Lung (tissue), 12 donors: ENCODE measurements around the gene FARSA. TPM values are rescaled to one million over a fixed set of nuclear protein-coding genes. Genes with fewer than 3 reads are reported as not detected.
"Not testable (repeated sequence)": the region's sequence is repeated elsewhere in the genome, so short reads cannot be mapped to it uniquely, and the experiment has no call there.

Source experiments
- ATAC-seq: fragments of 200-7000 bp; cut with Tn5 transposase; one replicate; pipeline ENCODE4 v1.9.1; 2020; ENCODE audit warnings: moderate number of reproducible peaks; ENCODE audit not compliant: insufficient read depth, low FRiP score
- DNase-seq, 3 donors: peaks; one replicate each; pipeline ENCODE4 v3.0.0-alpha.2; 2013 to 2017
- H3K27ac ChIP-seq, 2 donors: one replicate each; pipeline ENCODE4 v1.5.1; 2013; ENCODE audit warnings: mild to moderate bottlenecking in 2 of 2, moderate library complexity in 2 of 2, control low read depth in 1 of 2, inconsistent platforms in 1 of 2, low read depth in 1 of 2, low read length in 1 of 2
- H3K27me3 ChIP-seq, 3 donors: one replicate each; pipeline ENCODE4 v1.5.1; 2013; ENCODE audit warnings: low read length in 2 of 3; ENCODE audit not compliant: control insufficient read depth in 3 of 3, insufficient read depth in 3 of 3
- H3K36me3 ChIP-seq, 4 donors: one replicate each; pipeline ENCODE4 v1.5.1; 2013; ENCODE audit warnings: low read length in 4 of 4, mild to moderate bottlenecking in 1 of 4, moderate library complexity in 1 of 4; ENCODE audit not compliant: control insufficient read depth in 4 of 4, insufficient read depth in 4 of 4
- H3K4me1 ChIP-seq, 5 donors: one replicate each; pipeline ENCODE4 v1.5.1; 2013; ENCODE audit warnings: low read length in 5 of 5, mild to moderate bottlenecking in 2 of 5, moderate library complexity in 1 of 5; ENCODE audit not compliant: control insufficient read depth in 5 of 5, insufficient read depth in 5 of 5
- H3K4me3 ChIP-seq: one replicate; pipeline ENCODE4 v1.5.1; 2013; ENCODE audit warnings: mild to moderate bottlenecking, control low read depth, moderate library complexity
- H3K9ac ChIP-seq, 2 donors: one replicate each; pipeline ENCODE4 v1.5.1; 2013; ENCODE audit warnings: low read length in 2 of 2, control low read depth in 1 of 2; ENCODE audit not compliant: insufficient read depth in 1 of 2
- H3K9me3 ChIP-seq, 4 donors: one replicate each; pipeline ENCODE4 v1.5.1; 2013; ENCODE audit warnings: low read length in 3 of 4, mild to moderate bottlenecking in 1 of 4, moderate library complexity in 1 of 4; ENCODE audit not compliant: control insufficient read depth in 4 of 4, insufficient read depth in 3 of 4
- CTCF ChIP-seq: IDR thresholded peaks from 2 replicates; pipeline ENCODE4 v1.5.1; 2012; ENCODE audit warnings: mild to moderate bottlenecking; ENCODE audit errors: control extremely low read depth, extremely low read depth
- WGBS, 2 donors: extraction: QIAGEN DNeasy Blood & Tissue Kit; methylation state at CpG; one replicate each; pipeline ENCODE4 v1.1.7; 2013; 5-methylcytosine and 5-hydroxymethylcytosine counted together
- polyA plus RNA-seq, 2 donors: library from polyadenylated mRNA; stranded (reverse); fragments of 200-250 nt; gene quantifications; one replicate each; pipeline ENCODE4 v1.2.1, GENCODE V29; 2013
- total RNA-seq, 2 donors: library from RNA; depleted of rRNA in 1 of 2; stranded (reverse); fragments of >200 nt in 1 of 2; gene quantifications; one replicate each; pipeline ENCODE4 v1.2.1, GENCODE V29; 2014 to 2021
- donor health status: control.
- donor health status: control.
- donor health status: Bipolar disorder and iron deficiency.
- donor health status: healthy.
- donor health status: DM: yes; HTN: yes; CAD: no.

The FARSA gene
- total and polyA plus RNA-seq, 4 donors: 27.8 to 72.1 (median 52.8) TPM

DNA sequence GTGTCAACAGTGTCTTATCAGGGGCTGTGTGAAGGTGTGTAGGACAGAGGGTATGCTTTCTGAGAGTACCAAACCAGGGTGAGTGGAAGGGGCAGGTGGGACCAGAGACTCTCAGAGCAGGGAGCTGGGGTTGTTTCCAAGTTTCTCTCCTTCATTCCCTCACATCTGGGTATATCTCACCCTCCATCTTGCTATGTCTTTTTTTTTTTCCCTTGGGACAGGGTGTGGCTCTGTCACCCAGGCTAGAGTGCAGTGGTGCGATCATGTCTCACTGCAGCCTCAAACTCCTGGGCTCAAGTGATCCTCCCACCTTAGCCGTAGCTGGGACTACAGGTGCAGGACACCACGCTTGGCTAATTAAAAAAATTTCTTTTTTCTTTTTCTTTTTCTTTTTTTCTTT, 46.5 kb upstream of the FARSA start:
- H3K4me1 ChIP-seq: peaks cover 0 to 8% (median 3%) of the 10 kb centered on the region in 5 donors
- DNase-seq (no peak), ATAC-seq (no peak)
- no peak overlapping the region for H3K4me3 ChIP-seq
- no peaks in the 10 kb centered on the region for H3K36me3 ChIP-seq
- H3K27me3 ChIP-seq: no peaks in the 10 kb centered on the region
- TF ChIP-seq CTCF: no peak
- H3K9me3 ChIP-seq: no peaks in the 10 kb centered on the region
- no peak overlapping the region for H3K9ac ChIP-seq
- WGBS, 2 donors: 91 to 95% methylated on average over 3 of the region's 3 CpGs
- no peak overlapping the region for H3K27ac ChIP-seq

- not testable (repeated sequence) for H3K27ac ChIP-seq, DNase-seq, ATAC-seq, H3K9ac ChIP-seq, H3K36me3 ChIP-seq, H3K27me3 ChIP-seq, H3K4me3 ChIP-seq, H3K9me3 ChIP-seq, H3K4me1 ChIP-seq
- WGBS, 2 donors: 82 to 91% methylated on average over 7 of the region's 7 CpGs
Measured at GRCh38 chr19:12976109-12976508, 42.6 kb upstream of the FARSA start.

DNA sequence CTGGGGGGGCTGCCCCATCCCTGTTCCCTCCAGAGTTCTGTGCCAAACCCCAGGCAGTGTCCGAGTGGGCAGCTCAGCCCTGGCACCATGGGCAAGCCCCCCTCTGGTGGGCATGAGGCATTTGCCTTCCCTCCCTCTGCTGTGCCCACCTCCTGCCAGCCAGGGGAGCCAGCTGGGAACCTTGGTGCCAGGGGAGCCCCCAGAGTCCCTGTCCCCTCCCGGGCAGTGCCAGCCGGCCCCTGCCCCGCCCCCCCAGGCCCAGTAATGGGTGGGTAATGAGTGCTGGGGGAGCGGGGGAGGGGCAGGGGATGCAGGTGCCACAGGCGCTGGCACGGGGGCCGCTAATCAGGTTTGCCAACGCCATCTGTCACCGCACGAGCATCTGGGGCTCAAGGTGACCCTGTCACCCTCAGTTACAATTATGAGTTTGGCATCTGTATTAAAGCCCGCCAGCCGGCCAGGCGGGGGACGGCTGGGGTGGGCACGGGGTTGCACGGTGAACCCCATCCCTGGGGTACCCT, 41.8 kb upstream of the FARSA start:
- ATAC-seq (no peak), DNase-seq (no peak)
- Histone ChIP-seq H3K27ac (no peak overlapping the region), H3K36me3 (no peaks in the 10 kb centered on the region), H3K4me3 (no peak overlapping the region), H3K27me3 (no peaks in the 10 kb centered on the region), H3K9me3 (no peaks in the 10 kb centered on the region), H3K4me1 (no peaks in the 10 kb centered on the region), H3K9ac (no peak overlapping the region)
- no peak for TF ChIP-seq CTCF
- 76 to 77% methylated on average over 17 of the region's 17 CpGs for WGBS, 2 donors

GRCh38 chr19:12974301-12975220, 41.0 kb upstream of the FARSA start:
- WGBS, 2 donors: 63 to 70% methylated on average over 18 to 19 of the region's 19 CpGs
- H3K27ac ChIP-seq: no peak overlapping the region
- no peaks in the 10 kb centered on the region for H3K36me3 ChIP-seq
- no peak for TF ChIP-seq CTCF
- ATAC-seq (no peak), DNase-seq (no peak)
- H3K9me3 ChIP-seq: no peaks in the 10 kb centered on the region
- peaks cover 0 to 2% (median 0%) of the 10 kb centered on the region in 5 donors for H3K4me1 ChIP-seq
- H3K27me3 ChIP-seq: no peaks in the 10 kb centered on the region
- no peak overlapping the region for H3K4me3 ChIP-seq
- H3K9ac ChIP-seq: no peak overlapping the region
